NCI-H146 treated with DMSO at 0.1 percent for 48 hours (cell line): Measurements from ENCODE around the gene TAMALIN.

ENCODE experiments used
- DNase-seq: peaks from one replicate; lab custom pipeline; 2025; ENCODE audit not compliant: unreplicated experiment; lab: John Stamatoyannopoulos, UW

TAMALIN gene

GRCh38 chr12:52035926-52036325, 29.2 kb downstream of the TAMALIN start:
- no peak for DNase-seq

GRCh38 chr12:52036587-52037171, 29.9 kb downstream of the TAMALIN start:
- DNase-seq = peak; percentile 42

- DNase-seq = no peak
These were observed 30.6 kb downstream of the TAMALIN start for GRCh38 chr12:52037248-52037861.

- no peak for DNase-seq
These were observed 31.7 kb downstream of the TAMALIN start for GRCh38 chr12:52038447-52038846.

DNA sequence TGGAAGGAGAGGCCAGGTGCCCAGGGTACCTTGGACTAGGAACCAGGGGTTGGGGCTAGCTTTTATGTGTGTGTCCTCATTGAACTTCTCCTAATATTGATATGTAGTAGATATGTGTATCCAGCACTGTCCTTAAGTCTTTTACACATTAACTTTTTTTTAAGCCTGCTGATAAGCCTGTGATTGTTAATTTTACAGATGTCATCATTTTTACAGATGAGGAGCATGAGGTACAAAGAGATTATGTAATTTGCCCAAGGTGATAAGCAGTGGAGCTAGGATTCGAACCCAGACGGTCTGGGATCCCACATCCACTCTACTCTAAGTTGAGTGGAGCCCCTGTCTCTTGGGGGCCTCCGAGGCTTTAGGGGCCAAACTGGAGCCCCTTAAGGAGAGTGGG, 34.3 kb downstream of the TAMALIN start:
- DNase-seq = no peak

DNA sequence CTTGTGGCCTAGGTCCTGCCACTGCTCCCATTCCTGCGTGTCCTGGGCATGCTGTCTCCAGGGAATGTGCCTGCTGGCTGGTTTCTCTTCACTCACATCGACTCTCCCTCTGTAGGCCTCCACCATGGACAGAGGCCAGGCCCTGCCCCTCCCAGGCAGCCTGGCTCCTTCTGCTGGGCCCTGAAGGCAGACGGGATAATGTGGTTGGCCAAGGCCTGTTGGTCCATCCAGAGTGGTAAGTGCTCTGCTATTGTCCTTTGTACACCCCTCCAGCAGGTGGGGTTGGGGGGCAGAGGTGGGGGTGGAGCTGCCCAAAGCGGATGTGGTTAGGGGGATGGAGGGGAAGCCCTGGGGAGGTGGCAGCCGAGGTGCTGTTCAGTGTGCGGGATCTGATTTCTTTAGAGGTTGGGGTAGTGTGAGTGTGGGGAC, 35.0 kb downstream of the TAMALIN start:
- no peak for DNase-seq

DNA sequence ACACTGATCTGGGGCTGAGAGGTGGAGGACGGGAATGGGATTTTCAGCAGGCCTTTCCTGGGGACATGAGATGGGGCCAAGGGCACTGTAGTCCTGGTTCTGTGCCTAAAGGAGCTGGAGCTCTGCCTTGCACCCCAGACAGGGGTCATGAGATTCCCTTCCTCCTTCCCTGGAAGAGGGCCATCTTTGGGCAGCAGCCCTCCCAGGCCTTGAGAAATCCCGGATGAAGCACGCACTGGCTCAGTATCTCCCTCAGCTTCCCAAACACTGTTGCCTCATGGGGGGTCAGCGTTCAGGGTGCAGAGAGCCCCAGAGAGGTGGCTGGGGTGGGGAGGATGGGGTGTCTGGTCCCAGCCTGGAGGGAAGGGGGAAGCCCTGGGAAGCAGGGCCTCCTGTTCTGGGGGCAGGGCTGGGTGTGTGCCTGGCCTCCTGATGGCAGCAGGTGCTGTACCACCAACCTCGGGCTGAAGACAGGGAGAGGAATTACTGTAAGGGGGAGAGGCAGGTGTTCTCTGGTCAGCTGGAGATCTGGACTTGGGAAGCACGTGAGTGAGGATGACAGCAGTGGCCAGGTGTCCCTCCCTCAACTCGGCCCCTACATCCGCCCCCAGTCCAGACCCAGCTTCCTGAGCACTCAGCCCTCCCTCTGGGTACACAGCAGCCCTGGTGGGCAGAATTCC, 36.1 kb downstream of the TAMALIN start:
- DNase-seq = peak; percentile 79

GRCh38 chr12:52043386-52044212, 36.9 kb downstream of the TAMALIN start:
- no peak for DNase-seq

DNA sequence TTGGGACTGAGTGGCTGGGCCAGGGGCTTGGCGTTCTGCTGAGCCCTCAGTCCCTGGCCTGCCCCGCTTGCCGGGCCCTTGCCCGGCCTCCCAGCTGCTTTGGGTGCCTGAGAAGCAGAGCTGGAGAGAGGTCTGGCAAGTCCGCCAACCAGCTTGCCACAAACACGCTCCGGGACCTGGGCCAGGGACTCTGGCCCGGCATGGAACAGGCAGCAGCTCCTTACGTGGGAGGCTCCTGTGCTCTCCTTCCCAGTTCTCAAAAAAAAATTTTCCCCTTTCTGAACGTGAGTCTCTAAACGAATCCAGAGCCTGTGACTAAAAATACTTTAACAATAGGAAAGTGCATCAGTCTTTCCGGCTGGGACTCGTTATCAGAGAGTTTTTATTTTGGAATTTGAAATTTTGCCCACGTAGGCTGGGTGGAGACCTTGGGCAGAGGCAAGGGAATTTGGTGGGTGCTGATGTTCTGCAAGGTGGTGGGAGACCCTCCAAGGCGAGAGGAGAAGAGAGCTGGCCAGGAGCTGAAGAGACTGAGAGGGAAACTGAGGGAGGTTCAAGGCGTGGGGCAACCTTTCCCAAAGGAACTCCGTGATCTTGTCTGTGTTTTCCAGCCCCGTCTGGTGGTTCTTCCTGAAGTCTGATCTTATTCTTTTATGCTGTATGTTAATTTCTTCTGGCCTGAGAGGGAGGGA, 37.7 kb downstream of the TAMALIN start:
- DNase-seq = no peak

DNA sequence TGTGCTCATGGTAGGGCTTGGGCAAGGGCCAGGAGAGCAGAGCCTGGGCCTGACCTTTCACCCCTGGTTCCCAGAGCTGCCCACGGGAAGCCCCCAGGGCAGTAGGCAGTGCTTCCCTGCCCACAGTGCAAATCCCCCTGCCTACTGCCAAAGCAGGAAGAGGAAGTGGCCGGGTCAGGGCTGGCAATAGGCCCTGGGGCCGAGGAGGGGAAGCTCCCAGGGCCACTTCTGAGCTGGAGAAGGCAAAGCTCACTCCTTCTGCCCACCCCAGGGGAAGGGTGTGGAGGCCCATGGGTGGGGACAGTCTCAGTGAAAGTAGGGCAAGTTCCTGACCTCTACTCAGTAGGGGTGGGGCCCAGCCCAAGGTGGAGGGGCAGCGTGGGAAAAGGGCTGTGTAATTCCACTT, 39.1 kb downstream of the TAMALIN start:
- no peak for DNase-seq

- no peak for DNase-seq
These were observed 40.1 kb downstream of the TAMALIN start for GRCh38 chr12:52046859-52047258.

DNA sequence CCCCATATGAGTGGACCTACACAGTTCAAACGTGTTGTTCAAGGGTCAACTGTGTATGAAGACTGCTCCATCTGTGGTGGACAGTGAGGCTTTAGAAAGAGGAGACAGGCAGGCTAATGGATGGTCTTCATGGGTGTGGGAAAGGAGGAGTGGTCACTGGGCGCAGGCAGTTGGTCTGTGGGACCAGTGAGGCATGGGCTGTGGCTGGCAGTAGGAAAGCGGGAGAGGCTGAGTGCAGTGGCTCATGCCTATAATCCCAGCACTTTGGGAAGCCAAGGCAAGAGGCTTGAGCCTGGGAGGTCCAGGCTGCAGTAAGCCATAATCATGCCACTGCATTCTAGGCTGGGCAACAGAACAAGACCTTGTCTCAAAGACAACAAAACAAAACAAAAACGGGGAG, 42.5 kb downstream of the TAMALIN start:
- no peak for DNase-seq

- no peak for DNase-seq
These were observed 42.9 kb downstream of the TAMALIN start for GRCh38 chr12:52049688-52050087.

GRCh38 chr12:52050116-52050757, 43.5 kb downstream of the TAMALIN start:
- DNase-seq = peak; percentile 86

DNA sequence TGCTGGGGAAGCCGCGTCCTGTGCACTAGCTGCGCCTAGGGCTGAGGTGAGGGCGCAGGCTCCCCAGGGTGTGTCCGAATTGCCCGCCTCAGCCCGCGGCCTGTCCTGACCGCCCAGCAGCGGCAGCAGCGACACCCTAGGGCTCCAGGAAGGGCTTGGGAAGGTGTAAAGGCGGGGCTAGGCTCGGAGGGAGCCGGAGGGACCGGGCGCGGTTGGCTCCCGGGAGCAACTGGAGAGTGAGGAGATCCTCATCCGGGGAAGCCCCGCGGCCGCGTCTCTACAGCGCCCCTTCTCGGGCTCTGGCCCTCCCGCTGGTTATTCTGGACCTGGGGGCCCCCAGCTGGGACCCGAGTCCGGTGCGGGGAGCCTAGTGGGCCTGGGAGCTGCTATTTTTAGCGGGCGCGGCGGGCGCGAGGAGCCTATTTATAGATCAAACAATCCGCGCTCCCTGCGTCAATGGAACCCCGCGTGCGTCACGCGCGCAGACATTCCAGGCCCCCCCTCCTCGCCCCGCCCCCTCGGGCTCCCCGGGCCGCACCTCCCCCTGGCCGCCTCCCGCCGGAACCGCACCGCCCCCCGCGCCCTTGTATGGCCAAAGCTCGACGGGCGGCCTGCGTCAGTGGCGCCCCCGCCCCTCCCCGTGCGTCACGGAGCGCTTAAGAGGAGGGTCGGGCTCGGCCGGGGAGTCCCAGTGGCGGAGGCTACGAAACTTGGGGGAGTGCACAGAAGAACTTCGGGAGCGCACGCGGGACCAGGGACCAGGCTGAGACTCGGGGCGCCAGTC, 44.2 kb downstream of the TAMALIN start, which contains the start of gene NR4A1:
TSS of gene NR4A1 (plus strand) at position 685 of the 784 bp plus-strand sequence. CDS start 2,887 bp downstream, outside the sequence.
- peak; percentile 81 for DNase-seq

DNA sequence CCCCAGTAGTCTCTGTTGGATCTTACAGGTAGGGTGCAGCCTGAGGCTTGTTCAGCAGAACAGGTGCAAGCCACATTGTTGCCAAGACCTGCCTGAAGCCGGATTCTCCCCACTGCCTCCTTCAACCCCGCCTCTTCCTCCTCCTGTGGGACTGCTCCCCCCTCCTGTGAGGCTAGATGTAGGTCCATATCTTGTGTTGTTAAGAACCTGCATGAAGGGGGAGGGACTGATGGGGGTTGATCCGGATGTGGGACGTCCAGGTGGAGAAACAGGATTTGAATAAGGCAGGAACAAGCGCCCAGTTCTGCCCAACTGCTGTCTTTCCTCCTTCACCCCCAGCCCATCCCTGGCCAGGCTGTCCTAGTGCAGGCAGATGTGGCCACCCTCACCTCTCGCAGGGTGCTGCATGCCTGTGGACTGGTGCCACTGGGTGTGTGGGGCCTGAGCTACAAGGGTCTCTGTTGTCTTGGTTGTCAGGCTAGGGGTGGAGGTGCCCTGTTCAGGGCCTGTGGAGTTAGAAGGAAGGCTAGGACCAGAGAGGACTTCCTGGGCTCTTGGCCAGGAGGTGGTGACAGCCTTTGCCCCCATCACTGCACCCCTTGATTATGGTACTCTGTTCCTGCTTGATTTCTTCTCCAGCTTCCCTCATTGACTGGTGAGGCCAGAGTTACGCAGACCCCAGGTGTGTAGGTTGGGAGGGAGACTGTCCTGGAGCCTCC, 45.9 kb downstream of the TAMALIN start:
- DNase-seq = no peak

GRCh38 chr12:52053536-52054209, 46.9 kb downstream of the TAMALIN start:
- DNase-seq = no peak

- no peak for DNase-seq
These were observed 47.6 kb downstream of the TAMALIN start for GRCh38 chr12:52054231-52054832.
